Tibial nerve (tissue), 4 donors: ENCODE data around the gene KCNQ1.

ENCODE experiments used
- CTCF ChIP-seq, 5 experiments: fragments of 200-600 bp in 3 of 5; fragments of 450-650 bp in 2 of 5; sonication (generic) in 3 of 5; IDR thresholded peaks; one replicate each; pipeline ENCODE4 v1.5.1; 2016 to 2019; ENCODE audit warnings: antibody characterized with exemption in 5 of 5, mild to moderate bottlenecking in 3 of 5, moderate library complexity in 2 of 5
- EP300 ChIP-seq, 2 donors: sonication (generic); formaldehyde crosslinking; IDR thresholded peaks; one replicate each; pipeline ENCODE4 v1.6.1; 2017; ENCODE audit warnings: antibody characterized with exemption in 2 of 2, mild to moderate bottlenecking in 1 of 2
- POLR2A ChIP-seq, 2 donors: fragments of 450-650 bp; IDR thresholded peaks; one replicate each; pipeline ENCODE4 v1.6.1; 2017; ENCODE audit warnings: antibody characterized with exemption in 2 of 2, mild to moderate bottlenecking in 2 of 2, moderate library complexity in 2 of 2

GRCh38 chr11:2737866-2738265, 293.1 kb downstream of the KCNQ1 start:
- no peak for TF ChIP-seq CTCF (IDR thresholded peaks at IDR 0.05)
- TF ChIP-seq EP300 (IDR thresholded peaks at IDR 0.05), result no peak
- TF ChIP-seq POLR2A (IDR thresholded peaks at IDR 0.05), result no peak
